ENCODE measurements around the gene GRIN2C.

The GRIN2C gene

GRCh38 chr17:74800531-74800930 is 59.2 kb downstream of the GRIN2C start:
- no peaks in the 10 kb centered on the region for H4K20me1 ChIP-seq (ENCODE audit: insufficient read depth, low read length, poor library complexity, severe bottlenecking)
- H3K4me1 ChIP-seq (ENCODE audit: insufficient read depth, low read length, poor library complexity, severe bottlenecking), result peaks cover 9% of the 10 kb centered on the region
- no peaks in the 10 kb centered on the region for H3K27me3 ChIP-seq (ENCODE audit: insufficient read depth, low read length, poor library complexity, severe bottlenecking)
- no peaks in the 10 kb centered on the region for H3F3A ChIP-seq (ENCODE audit: low read depth)
- no peaks in the 10 kb centered on the region for H3K9me2 ChIP-seq (replicated peaks; ENCODE audit: low read depth, low read length)
- H3K4me2 ChIP-seq (ENCODE audit: low read depth, low read length, poor library complexity, severe bottlenecking), result no peak overlapping the region
- no peak for TF ChIP-seq EZH2phosphoT487 (IDR thresholded peaks at IDR 0.05; ENCODE audit: borderline replicate concordance)
- TF ChIP-seq, protein P1, sequence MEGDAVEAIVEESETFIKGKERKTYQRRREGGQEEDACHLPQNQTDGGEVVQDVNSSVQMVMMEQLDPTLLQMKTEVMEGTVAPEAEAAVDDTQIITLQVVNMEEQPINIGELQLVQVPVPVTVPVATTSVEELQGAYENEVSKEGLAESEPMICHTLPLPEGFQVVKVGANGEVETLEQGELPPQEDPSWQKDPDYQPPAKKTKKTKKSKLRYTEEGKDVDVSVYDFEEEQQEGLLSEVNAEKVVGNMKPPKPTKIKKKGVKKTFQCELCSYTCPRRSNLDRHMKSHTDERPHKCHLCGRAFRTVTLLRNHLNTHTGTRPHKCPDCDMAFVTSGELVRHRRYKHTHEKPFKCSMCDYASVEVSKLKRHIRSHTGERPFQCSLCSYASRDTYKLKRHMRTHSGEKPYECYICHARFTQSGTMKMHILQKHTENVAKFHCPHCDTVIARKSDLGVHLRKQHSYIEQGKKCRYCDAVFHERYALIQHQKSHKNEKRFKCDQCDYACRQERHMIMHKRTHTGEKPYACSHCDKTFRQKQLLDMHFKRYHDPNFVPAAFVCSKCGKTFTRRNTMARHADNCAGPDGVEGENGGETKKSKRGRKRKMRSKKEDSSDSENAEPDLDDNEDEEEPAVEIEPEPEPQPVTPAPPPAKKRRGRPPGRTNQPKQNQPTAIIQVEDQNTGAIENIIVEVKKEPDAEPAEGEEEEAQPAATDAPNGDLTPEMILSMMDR (conservative IDR thresholded peaks at IDR 0.05; ENCODE audit: low read length), result no peak
- no peak overlapping the region for H3K4me3 ChIP-seq (ENCODE audit: low read length, poor library complexity, severe bottlenecking)
- no peak overlapping the region for H3K9ac ChIP-seq (ENCODE audit: low read depth, low read length, poor library complexity, severe bottlenecking)
- no peak overlapping the region for H2AFZ ChIP-seq (ENCODE audit: low read length)
- H3K79me2 ChIP-seq (ENCODE audit: insufficient read depth, low read length), result no peaks in the 10 kb centered on the region
- peaks cover 20% of the 10 kb centered on the region; the same call in 1 of the 2 replicates for H3K36me3 ChIP-seq (ENCODE audit: insufficient read depth, low read length)
- H3K9me3 ChIP-seq (ENCODE audit: insufficient read depth, low read depth, low read length), result no peaks in the 10 kb centered on the region

GRCh38 chr17:74799097-74799496 is 60.6 kb downstream of the GRIN2C start:
- Histone ChIP-seq H3K9me2 (replicated peaks; ENCODE audit: low read depth, low read length) (no peaks in the 10 kb centered on the region), H3K9me3 (ENCODE audit: insufficient read depth, low read depth, low read length) (no peaks in the 10 kb centered on the region), H3K4me2 (ENCODE audit: low read depth, low read length, poor library complexity, severe bottlenecking) (no peak overlapping the region), H3K79me2 (ENCODE audit: insufficient read depth, low read length) (no peaks in the 10 kb centered on the region), H3K4me3 (ENCODE audit: low read length, poor library complexity, severe bottlenecking) (no peak overlapping the region), H2AFZ (ENCODE audit: low read length) (no peak overlapping the region), H3K9ac (ENCODE audit: low read depth, low read length, poor library complexity, severe bottlenecking) (no peak overlapping the region), H3F3A (ENCODE audit: low read depth) (no peaks in the 10 kb centered on the region), H3K36me3 (ENCODE audit: insufficient read depth, low read length) (peaks cover 22% of the 10 kb centered on the region; the same call in 1 of the 2 replicates), H4K20me1 (ENCODE audit: insufficient read depth, low read length, poor library complexity, severe bottlenecking) (no peaks in the 10 kb centered on the region), H3K27me3 (ENCODE audit: insufficient read depth, low read length, poor library complexity, severe bottlenecking) (no peaks in the 10 kb centered on the region), H3K4me1 (ENCODE audit: insufficient read depth, low read length, poor library complexity, severe bottlenecking) (peaks cover 9% of the 10 kb centered on the region)
- TF ChIP-seq, protein P1 (conservative IDR thresholded peaks at IDR 0.05; ENCODE audit: low read length), result no peak
- no peak for TF ChIP-seq EZH2phosphoT487 (IDR thresholded peaks at IDR 0.05; ENCODE audit: borderline replicate concordance)

GRCh38 chr17:74798239-74798707 is 61.4 kb downstream of the GRIN2C start:
- Histone ChIP-seq H3F3A (ENCODE audit: low read depth) (no peaks in the 10 kb centered on the region), H3K27me3 (ENCODE audit: insufficient read depth, low read length, poor library complexity, severe bottlenecking) (no peaks in the 10 kb centered on the region), H3K79me2 (ENCODE audit: insufficient read depth, low read length) (no peaks in the 10 kb centered on the region), H3K4me3 (ENCODE audit: low read length, poor library complexity, severe bottlenecking) (no peak overlapping the region), H3K4me2 (ENCODE audit: low read depth, low read length, poor library complexity, severe bottlenecking) (no peak overlapping the region), H4K20me1 (ENCODE audit: insufficient read depth, low read length, poor library complexity, severe bottlenecking) (no peaks in the 10 kb centered on the region), H2AFZ (ENCODE audit: low read length) (no peak overlapping the region), H3K36me3 (ENCODE audit: insufficient read depth, low read length) (peaks cover 29% of the 10 kb centered on the region; the same call in 1 of the 2 replicates), H3K4me1 (ENCODE audit: insufficient read depth, low read length, poor library complexity, severe bottlenecking) (peaks cover 9% of the 10 kb centered on the region), H3K9me2 (replicated peaks; ENCODE audit: low read depth, low read length) (no peaks in the 10 kb centered on the region), H3K9me3 (ENCODE audit: insufficient read depth, low read depth, low read length) (no peaks in the 10 kb centered on the region), H3K9ac (ENCODE audit: low read depth, low read length, poor library complexity, severe bottlenecking) (no peak overlapping the region)
- TF ChIP-seq EZH2phosphoT487 (IDR thresholded peaks at IDR 0.05; ENCODE audit: borderline replicate concordance), result no peak
- TF ChIP-seq, protein P1 (conservative IDR thresholded peaks at IDR 0.05; ENCODE audit: low read length), result no peak

Data from Loucy (cell line).